ENCODE data around the gene CACNA1C.

DNA sequence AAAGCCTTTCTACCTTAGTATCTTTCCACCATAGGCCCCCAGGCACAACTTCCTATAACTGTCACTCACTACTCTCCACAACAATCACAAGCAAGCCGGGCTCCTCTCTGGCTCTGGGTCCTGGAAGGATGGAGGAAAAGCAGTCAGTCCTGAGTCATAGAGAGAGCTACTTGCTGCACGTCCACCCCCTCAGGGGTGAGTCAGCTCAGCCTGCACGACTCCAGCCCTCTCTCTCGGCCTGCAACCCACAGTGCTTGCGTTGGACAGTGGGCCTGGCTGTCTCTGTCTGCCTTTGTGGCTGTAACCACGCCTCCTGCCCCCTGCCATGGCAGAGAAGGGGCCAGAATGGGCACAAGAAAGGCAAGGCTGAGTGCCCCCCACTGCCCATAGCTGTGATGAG, 587.9 kb downstream of the CACNA1C start:
- TF ChIP-seq, protein P1, sequence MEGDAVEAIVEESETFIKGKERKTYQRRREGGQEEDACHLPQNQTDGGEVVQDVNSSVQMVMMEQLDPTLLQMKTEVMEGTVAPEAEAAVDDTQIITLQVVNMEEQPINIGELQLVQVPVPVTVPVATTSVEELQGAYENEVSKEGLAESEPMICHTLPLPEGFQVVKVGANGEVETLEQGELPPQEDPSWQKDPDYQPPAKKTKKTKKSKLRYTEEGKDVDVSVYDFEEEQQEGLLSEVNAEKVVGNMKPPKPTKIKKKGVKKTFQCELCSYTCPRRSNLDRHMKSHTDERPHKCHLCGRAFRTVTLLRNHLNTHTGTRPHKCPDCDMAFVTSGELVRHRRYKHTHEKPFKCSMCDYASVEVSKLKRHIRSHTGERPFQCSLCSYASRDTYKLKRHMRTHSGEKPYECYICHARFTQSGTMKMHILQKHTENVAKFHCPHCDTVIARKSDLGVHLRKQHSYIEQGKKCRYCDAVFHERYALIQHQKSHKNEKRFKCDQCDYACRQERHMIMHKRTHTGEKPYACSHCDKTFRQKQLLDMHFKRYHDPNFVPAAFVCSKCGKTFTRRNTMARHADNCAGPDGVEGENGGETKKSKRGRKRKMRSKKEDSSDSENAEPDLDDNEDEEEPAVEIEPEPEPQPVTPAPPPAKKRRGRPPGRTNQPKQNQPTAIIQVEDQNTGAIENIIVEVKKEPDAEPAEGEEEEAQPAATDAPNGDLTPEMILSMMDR (IDR thresholded peaks at IDR 0.05), result no peak
- TF ChIP-seq POLR2A (IDR thresholded peaks at IDR 0.05), result no peak
